GM12878 (cell line): ENCODE measurements around the gene TADA1. TPM values are rescaled to one million over a fixed set of nuclear protein-coding genes. Genes with fewer than 3 reads are reported as not detected.

ENCODE experiments used
- ATAC-seq: fragments of 200-7000 bp; cut with Tn5 transposase; 3 replicates; pipeline ENCODE4 v1.9.1; 2020; ENCODE audit warnings: mild to moderate bottlenecking, moderate library complexity
- BruUV-seq: library from RNA; stranded (reverse); fragments of 400-500 nt; replicated peaks from 2 replicates; lab custom pipeline; 2021; lab: Mats Ljungman, UMichigan
- CTCF ChIA-PET: fragments of 300-600 bp; sonication (Branson Sonifier 250); formaldehyde crosslinking; extraction: SDS; loops from one replicate; lab custom pipeline; 2021; ENCODE audit warnings: inconsistent platforms; lab: Yijun Ruan, JAX
- POLR2A ChIA-PET: fragments of 350-600 bp; formaldehyde crosslinking; extraction: SDS; loops from one replicate; lab custom pipeline; 2021; ENCODE audit warnings: inconsistent platforms; lab: Charles Lee
- RAD21 ChIA-PET: fragments of 300-600 bp; sonication (Branson Sonifier 250); formaldehyde crosslinking; loops from one replicate; lab custom pipeline; 2023; ENCODE audit warnings: antibody characterized with exemption; ENCODE audit not compliant: unreplicated experiment; lab: Charles Lee
- SMC1A ChIA-PET: fragments of 300-600 bp; sonication (Branson Sonifier 250); formaldehyde crosslinking; loops from one replicate; lab custom pipeline; 2023; ENCODE audit not compliant: unreplicated experiment, uncharacterized antibody; lab: Charles Lee
- DNase-seq: peaks from one replicate; pipeline ENCODE4 v3.0.0-alpha.2; 2011; ENCODE audit warnings: low read depth, low spot score
- FAIRE-seq: peaks from 3 replicates; lab custom pipeline; 2011; peaks lifted over from hg19 to GRCh38; lab: Jason Lieb, UNC
- H2AFZ ChIP-seq: 2 replicates; pipeline ENCODE4 v1.6.0; 2011; ENCODE audit warnings: low read depth, low read length, control low read depth; ENCODE audit not compliant: control insufficient read depth
- H3K27ac ChIP-seq: 2 replicates; pipeline ENCODE4 v1.5.1; 2011; ENCODE audit warnings: control low read depth; ENCODE audit not compliant: control insufficient read depth, insufficient read depth
- H3K27me3 ChIP-seq, 2 experiments: replicated peaks in 1 of 2; 2 replicates each; pipeline versions ENCODE4 v1.6.0 to v1.6.1; 2011; ENCODE audit warnings: low read length in 1 of 2; ENCODE audit not compliant: control insufficient read depth in 2 of 2, insufficient read depth in 2 of 2
- H3K36me3 ChIP-seq, 2 experiments: 2 replicates each; pipeline ENCODE4 v1.5.1; 2011; ENCODE audit warnings: low read length in 1 of 2; ENCODE audit not compliant: control insufficient read depth in 2 of 2, insufficient read depth in 2 of 2
- H3K4me1 ChIP-seq: 2 replicates; pipeline ENCODE4 v1.6.1; 2011; ENCODE audit warnings: mild to moderate bottlenecking, low read length, moderate library complexity, mixed read lengths; ENCODE audit not compliant: control insufficient read depth, insufficient read depth
- H3K4me2 ChIP-seq: 2 replicates; pipeline ENCODE4 v1.6.0; 2011; ENCODE audit warnings: control low read depth; ENCODE audit not compliant: control insufficient read depth, insufficient read depth
- H3K4me3 ChIP-seq: fragments of 200-600 bp; sonication (generic); 2 replicates; pipeline ENCODE4 v1.5.1; 2016
- H3K79me2 ChIP-seq: 2 replicates; pipeline ENCODE4 v1.6.0; 2011; ENCODE audit warnings: low read length; ENCODE audit not compliant: control insufficient read depth, insufficient read depth
- H3K9ac ChIP-seq: 2 replicates; pipeline ENCODE4 v1.8.0; 2011; ENCODE audit warnings: low read length, control low read depth, mixed read lengths; ENCODE audit not compliant: control insufficient read depth, insufficient read depth
- H3K9me3 ChIP-seq: replicated peaks from 3 replicates; pipeline ENCODE4 v1.5.1; 2011; ENCODE audit warnings: mild to moderate bottlenecking, low read length; ENCODE audit not compliant: control insufficient read depth, insufficient read depth
- H4K20me1 ChIP-seq: 2 replicates; pipeline ENCODE4 v1.6.0; 2011; ENCODE audit not compliant: control insufficient read depth, insufficient read depth
- BRCA1 ChIP-seq: IDR thresholded peaks from 2 replicates; pipeline ENCODE4 v1.6.1; 2011; ENCODE audit warnings: low read depth, low read length, improper control_type of control experiment
- CHD2 ChIP-seq: IDR thresholded peaks from 2 replicates; pipeline ENCODE4 v1.6.1; 2011; ENCODE audit warnings: low read depth, low read length, improper control_type of control experiment, borderline replicate concordance
- EZH2 ChIP-seq: IDR thresholded peaks from 2 replicates; pipeline ENCODE4 v1.6.1; 2012; ENCODE audit warnings: low read depth, mild to moderate bottlenecking, control low read depth, inconsistent platforms, low read length, borderline replicate concordance; ENCODE audit not compliant: control insufficient read depth
- JUNB ChIP-seq: IDR thresholded peaks from 2 replicates; pipeline ENCODE4 v1.6.1; 2016; ENCODE audit warnings: antibody characterized with exemption, mild to moderate bottlenecking
- MLLT1 ChIP-seq: fragments of 450-650 bp; IDR thresholded peaks from 2 replicates; pipeline ENCODE4 v1.6.1; 2016; ENCODE audit warnings: mild to moderate bottlenecking
- NKRF ChIP-seq: fragments of 450-650 bp; conservative IDR thresholded peaks from 2 replicates; pipeline ENCODE4 v1.6.1; 2017; ENCODE audit warnings: mild to moderate bottlenecking, moderate library complexity
- RFX5 ChIP-seq: IDR thresholded peaks from 2 replicates; pipeline ENCODE4 v1.6.1; 2011; ENCODE audit warnings: low read depth, low read length, improper control_type of control experiment
- SKIL ChIP-seq: fragments of 450-650 bp; IDR thresholded peaks from 2 replicates; pipeline ENCODE4 v1.6.1; 2017; ENCODE audit warnings: mild to moderate bottlenecking, low read depth, inconsistent platforms; ENCODE audit not compliant: poor library complexity, severe bottlenecking
- YBX1 ChIP-seq: fragments of 450-650 bp; IDR thresholded peaks from 2 replicates; pipeline ENCODE4 v1.6.1; 2016; ENCODE audit warnings: antibody characterized with exemption
- ZBTB4 ChIP-seq: fragments of 450-650 bp; formaldehyde crosslinking; IDR thresholded peaks from 2 replicates; pipeline ENCODE4 v1.4.0; 2022; ENCODE audit warnings: mild to moderate bottlenecking, moderate library complexity
- ZNF384 ChIP-seq: IDR thresholded peaks from 2 replicates; pipeline ENCODE4 v1.6.1; 2012; ENCODE audit warnings: low read depth, mild to moderate bottlenecking, low read length, improper control_type of control experiment, borderline replicate concordance
- ZSCAN29 ChIP-seq: fragments of 450-650 bp; IDR thresholded peaks from 2 replicates; pipeline ENCODE4 v1.6.1; 2017; ENCODE audit warnings: mild to moderate bottlenecking, moderate library complexity
- WGBS: methylation state at CpG from one replicate; pipeline ENCODE4 v1.1.6; 2016; ENCODE audit warnings: low lambda C conversion rate; ENCODE audit not compliant: insufficient replicate concordance, insufficient coverage; ENCODE audit errors: missing lambda C conversion rate; 5-methylcytosine and 5-hydroxymethylcytosine counted together
- in situ Hi-C: fragments of 300-500 bp; cut with MboI; formaldehyde crosslinking; loops from 9 replicates; pipeline ENCODE4 v1.14.3; 2018; ENCODE audit warnings: mixed read lengths
- intact Hi-C: fragments of 100-400 bp; cut with micrococcal nuclease; formaldehyde crosslinking; loops from one replicate; pipeline ENCODE4 v1.14.2; 2022; ENCODE audit not compliant: unreplicated experiment
- polyA plus RNA-seq, 11 experiments: library from polyadenylated mRNA; depleted of rRNA in 4 of 11; unstranded in 6 of 11; stranded (reverse) in 5 of 11; fragments of >200 nt; fragmentation: Nextera tagmentation in 4 of 11; fragmentation: Illumina TruSeq in 1 of 11; extraction: Ambion mirVana in 4 of 11; extraction: Trizol in 1 of 11; gene quantifications; 1 replicate in 1 of 11; 2 replicates in 10 of 11; pipeline versions ENCODE4 v1.2.1 to v1.2.3, GENCODE V29; 2011 to 2016; ENCODE audit warnings: inconsistent platforms in 2 of 11, missing spikeins in 2 of 11, low read depth in 1 of 11
- total RNA-seq, 4 experiments: library from RNA; depleted of rRNA in 3 of 4; stranded (reverse); fragments of >200 nt in 3 of 4; fragmentation: Illumina TruSeq in 1 of 4; extraction: Trizol in 1 of 4; gene quantifications; 2 replicates each; pipeline versions ENCODE4 v1.2.1 to v1.2.3, GENCODE V29; 2013 to 2021

TADA1 gene
- total and polyA plus RNA-seq, 10 of the 15 experiments (the other 5 are each of a cell fraction or from before 2014, with no cell fraction given): 15.2 to 38.6 (median 26.5) TPM

GRCh38 chr1:166914111-166914510 is 38.0 kb upstream of the TADA1 start:
- CTCF ChIA-PET: interaction anchor here (17.1 kb wide), 1 partner anchor 144 kb away, joined by 734 read pairs; no protein-coding TSS in a partner anchor
- Histone ChIP-seq H3K4me1 (no peaks in the 10 kb centered on the region), H2AFZ (no peak overlapping the region), H3K4me2 (no peak overlapping the region), H3K79me2 (no peaks in the 10 kb centered on the region), H3K27me3 (no peaks in the 10 kb centered on the region; a peak in 1 of 4 replicates), H4K20me1 (no peaks in the 10 kb centered on the region), H3K36me3 (no peaks in the 10 kb centered on the region)
- BruUV-seq: no TSS peak
- ATAC-seq: no peak
- DNase-seq: no peak
- FAIRE-seq: no peak
- WGBS: 71% methylated on average over 3 of the region's 3 CpGs
- POLR2A ChIA-PET: interaction anchor here (1.0 kb wide), 1 partner anchor 20 kb away, joined by 3 read pairs; no protein-coding TSS in a partner anchor
- in situ Hi-C loops: loop anchor here (10.0 kb wide), 1 partner anchor 531 kb away; no protein-coding TSS in a partner anchor
- TF ChIP-seq ZBTB4 (CRISPR knock-in tag): no peak
- TF ChIP-seq SKIL: no peak
- no peak for TF ChIP-seq RFX5
- no peak for TF ChIP-seq NKRF
- no peak for TF ChIP-seq ZSCAN29
- TF ChIP-seq EZH2: no peak
- no peak for TF ChIP-seq ZNF384
- no peak for TF ChIP-seq YBX1
- no peak for TF ChIP-seq JUNB
- no peak for TF ChIP-seq MLLT1
- no peak for TF ChIP-seq BRCA1
- no peak for TF ChIP-seq CHD2
- TF ChIP-seq, all 136 proteins: peak for 0
- RAD21 ChIA-PET: interaction anchor here (10.5 kb wide), 1 partner anchor 145 kb away, joined by 305 read pairs; no protein-coding TSS in a partner anchor
- H3K27ac ChIP-seq: no peak overlapping the region
- no peak overlapping the region for H3K4me3 ChIP-seq
- SMC1A ChIA-PET: interaction anchor here (2.0 to 19.2 kb wide), 2 partner anchors 9 to 146 kb away, joined by 8 to 384 read pairs; no protein-coding TSS in a partner anchor
- peaks cover 2% of the 10 kb centered on the region; the same call in 1 of the 3 replicates for H3K9me3 ChIP-seq
- no peak overlapping the region for H3K9ac ChIP-seq
- intact Hi-C loops: loop anchor here (5.0 to 10.0 kb wide), 3 partner anchors 208 to 621 kb away; no protein-coding TSS in a partner anchor
